ENCODE results near the gene KIAA0513. TPM values are rescaled to one million over a fixed set of nuclear protein-coding genes. Genes with fewer than 3 reads are reported as not detected.

The KIAA0513 gene
- total RNA-seq, 4 donors from 2014 or later, result 18.5 to 41.3 (median 34.5) TPM

GRCh38 chr16:85090873-85091521 lies 63.4 kb downstream of the KIAA0513 start:
- TF ChIP-seq POLR2AphosphoS5 (IDR thresholded peaks at IDR 0.05) (no peak), POLR2A (IDR thresholded peaks at IDR 0.05) (no peak), EP300 (IDR thresholded peaks at IDR 0.05; ENCODE audit: low read depth) (no peak)
- TF ChIP-seq, protein P1, sequence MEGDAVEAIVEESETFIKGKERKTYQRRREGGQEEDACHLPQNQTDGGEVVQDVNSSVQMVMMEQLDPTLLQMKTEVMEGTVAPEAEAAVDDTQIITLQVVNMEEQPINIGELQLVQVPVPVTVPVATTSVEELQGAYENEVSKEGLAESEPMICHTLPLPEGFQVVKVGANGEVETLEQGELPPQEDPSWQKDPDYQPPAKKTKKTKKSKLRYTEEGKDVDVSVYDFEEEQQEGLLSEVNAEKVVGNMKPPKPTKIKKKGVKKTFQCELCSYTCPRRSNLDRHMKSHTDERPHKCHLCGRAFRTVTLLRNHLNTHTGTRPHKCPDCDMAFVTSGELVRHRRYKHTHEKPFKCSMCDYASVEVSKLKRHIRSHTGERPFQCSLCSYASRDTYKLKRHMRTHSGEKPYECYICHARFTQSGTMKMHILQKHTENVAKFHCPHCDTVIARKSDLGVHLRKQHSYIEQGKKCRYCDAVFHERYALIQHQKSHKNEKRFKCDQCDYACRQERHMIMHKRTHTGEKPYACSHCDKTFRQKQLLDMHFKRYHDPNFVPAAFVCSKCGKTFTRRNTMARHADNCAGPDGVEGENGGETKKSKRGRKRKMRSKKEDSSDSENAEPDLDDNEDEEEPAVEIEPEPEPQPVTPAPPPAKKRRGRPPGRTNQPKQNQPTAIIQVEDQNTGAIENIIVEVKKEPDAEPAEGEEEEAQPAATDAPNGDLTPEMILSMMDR (IDR thresholded peaks at IDR 0.05), result no peak
- DNase-seq, result peak; percentile 24
- in situ Hi-C loops (cut with MboI; ENCODE audit: low pct_ligation_motif_present in 1 of 4, low pct_unique_long_range_greater_than_20kb in 1 of 4, low sequenced_read_pairs in 3 of 4) (no loop called here), intact Hi-C loops (cut with DNase I; ENCODE audit: low total_unique reads) (no loop called here)
- WGBS, 2 donors (ENCODE audit: low coverage in 1 of 2), result 67% methylated on average over 8 of the region's 8 CpGs; no CpG with 5 or more reads in 1 of the 2 donors
- H3K9me3 ChIP-seq, result no peaks in the 10 kb centered on the region
- peaks cover 0 to 21% (median 16%) of the 10 kb centered on the region in 4 donors for H3K4me1 ChIP-seq
- no peak overlapping the region for H3K27ac ChIP-seq
- no peaks in the 10 kb centered on the region for H3K27me3 ChIP-seq
- H3K4me3 ChIP-seq, result no peak overlapping the region
- no peaks in the 10 kb centered on the region for H3K36me3 ChIP-seq

- TF ChIP-seq POLR2AphosphoS5 (IDR thresholded peaks at IDR 0.05) (no peak), EP300 (IDR thresholded peaks at IDR 0.05; ENCODE audit: low read depth) (no peak), POLR2A (IDR thresholded peaks at IDR 0.05) (no peak)
- TF ChIP-seq, protein P1 (IDR thresholded peaks at IDR 0.05), result no peak
- DNase-seq, result no peak
- H3K4me1 ChIP-seq, result peaks cover 0 to 18% (median 13%) of the 10 kb centered on the region in 4 donors
- no peaks in the 10 kb centered on the region for H3K27me3 ChIP-seq
- H3K36me3 ChIP-seq, result no peaks in the 10 kb centered on the region
- no peak overlapping the region for H3K27ac ChIP-seq
- no peaks in the 10 kb centered on the region for H3K9me3 ChIP-seq
- in situ Hi-C loops (cut with MboI; ENCODE audit: low pct_ligation_motif_present in 1 of 4, low pct_unique_long_range_greater_than_20kb in 1 of 4, low sequenced_read_pairs in 3 of 4), result no loop called here
- 83 to 87% methylated on average over 6 to 7 of the region's 7 CpGs for WGBS, 2 donors (ENCODE audit: low coverage in 1 of 2)
- intact Hi-C loops (cut with DNase I; ENCODE audit: low total_unique reads), result no loop called here
- H3K4me3 ChIP-seq, result no peak overlapping the region
These were observed 63.9 kb downstream of the KIAA0513 start for GRCh38 chr16:85091522-85091910.

DNA sequence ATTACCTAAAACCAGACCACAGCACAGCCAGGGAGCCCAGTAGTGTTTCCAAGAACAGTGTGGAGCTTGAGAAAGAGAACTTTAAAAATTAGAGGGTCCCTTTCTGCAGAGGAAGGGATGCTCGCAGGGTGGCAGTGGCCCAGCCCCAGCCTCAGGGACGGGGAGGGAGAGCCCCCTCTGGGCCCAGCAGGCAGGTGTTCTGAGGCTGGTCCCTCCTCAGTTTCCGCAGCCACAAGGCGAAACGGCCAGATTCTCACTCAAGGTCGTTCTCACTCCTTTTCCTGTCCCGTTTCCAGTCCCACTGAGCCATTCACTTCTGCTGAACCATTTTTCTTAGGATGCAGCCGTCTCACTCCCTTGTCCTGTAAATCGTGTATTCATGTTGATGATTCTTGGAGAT lies 64.7 kb downstream of the KIAA0513 start:
- Histone ChIP-seq H3K36me3 (no peaks in the 10 kb centered on the region), H3K4me3 (no peak overlapping the region), H3K27me3 (no peaks in the 10 kb centered on the region), H3K4me1 (peaks cover 0 to 12% (median 6%) of the 10 kb centered on the region in 4 donors), H3K9me3 (no peaks in the 10 kb centered on the region), H3K27ac (no peak overlapping the region)
- in situ Hi-C loops (cut with MboI; ENCODE audit: low pct_ligation_motif_present in 1 of 4, low pct_unique_long_range_greater_than_20kb in 1 of 4, low sequenced_read_pairs in 3 of 4), result no loop called here
- no peak for TF ChIP-seq EP300 (IDR thresholded peaks at IDR 0.05; ENCODE audit: low read depth)
- TF ChIP-seq POLR2A (IDR thresholded peaks at IDR 0.05), result no peak
- no peak for TF ChIP-seq POLR2AphosphoS5 (IDR thresholded peaks at IDR 0.05)
- TF ChIP-seq, protein P1 (IDR thresholded peaks at IDR 0.05), result no peak
- WGBS, 2 donors (ENCODE audit: low coverage in 1 of 2), result 80% methylated on average over 9 of the region's 9 CpGs; no CpG with 5 or more reads in 1 of the 2 donors
- DNase-seq, result no peak
- intact Hi-C loops (cut with DNase I; ENCODE audit: low total_unique reads), result no loop called here

DNA sequence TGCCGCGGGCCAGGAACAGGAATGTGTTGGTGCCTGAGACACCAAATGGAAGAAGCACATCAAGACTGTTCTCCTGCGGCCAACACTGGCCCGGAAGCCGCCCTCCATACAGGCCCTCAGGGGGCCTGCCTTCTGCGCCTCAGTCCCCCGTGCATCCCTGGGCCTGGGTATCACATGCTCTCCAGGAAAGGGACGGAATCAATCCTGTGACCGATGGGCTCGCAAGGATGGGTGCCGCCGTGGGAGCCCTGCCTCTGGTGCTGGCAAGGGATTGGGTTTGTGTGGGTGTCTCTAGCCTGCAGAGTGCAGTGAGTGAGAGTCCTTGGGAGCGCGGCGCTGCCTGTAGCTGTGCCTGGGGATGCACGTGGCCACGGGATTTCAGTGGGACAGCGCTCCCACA lies 65.3 kb downstream of the KIAA0513 start:
- Histone ChIP-seq H3K4me1 (peaks cover 0 to 12% (median 4%) of the 10 kb centered on the region in 4 donors), H3K4me3 (no peak overlapping the region), H3K36me3 (no peaks in the 10 kb centered on the region), H3K9me3 (no peaks in the 10 kb centered on the region), H3K27me3 (no peaks in the 10 kb centered on the region), H3K27ac (no peak overlapping the region)
- TF ChIP-seq, protein P1 (IDR thresholded peaks at IDR 0.05), result no peak
- TF ChIP-seq EP300 (IDR thresholded peaks at IDR 0.05; ENCODE audit: low read depth) (no peak), POLR2A (IDR thresholded peaks at IDR 0.05) (no peak), POLR2AphosphoS5 (IDR thresholded peaks at IDR 0.05) (no peak)
- no peak for DNase-seq
- 90% methylated on average over 18 of the region's 18 CpGs; no CpG with 5 or more reads in 1 of the 2 donors for WGBS, 2 donors (ENCODE audit: low coverage in 1 of 2)
- intact Hi-C loops (cut with DNase I; ENCODE audit: low total_unique reads), result no loop called here
- in situ Hi-C loops (cut with MboI; ENCODE audit: low pct_ligation_motif_present in 1 of 4, low pct_unique_long_range_greater_than_20kb in 1 of 4, low sequenced_read_pairs in 3 of 4), result no loop called here
